DMS 273 treated with DMSO at 0.1 percent for 48 hours (cell line): ENCODE data around the gene LIPJ.

Source experiments
- DNase-seq: peaks from one replicate; lab custom pipeline; 2025; lab: John Stamatoyannopoulos, UW

LIPJ gene

GRCh38 chr10:88586462-88586861, at the start of gene LIPJ:
LIPJ (plus strand) TSS chr10:88586762; CDS start chr10:88590688, 3,926 bp downstream.
- no peak for DNase-seq

GRCh38 chr10:88537322-88537721, 49.2 kb upstream of the LIPJ start:
- DNase-seq, result no peak

- DNase-seq, result no peak
Measured at GRCh38 chr10:88538048-88538447, 48.5 kb upstream of the LIPJ start.

DNA sequence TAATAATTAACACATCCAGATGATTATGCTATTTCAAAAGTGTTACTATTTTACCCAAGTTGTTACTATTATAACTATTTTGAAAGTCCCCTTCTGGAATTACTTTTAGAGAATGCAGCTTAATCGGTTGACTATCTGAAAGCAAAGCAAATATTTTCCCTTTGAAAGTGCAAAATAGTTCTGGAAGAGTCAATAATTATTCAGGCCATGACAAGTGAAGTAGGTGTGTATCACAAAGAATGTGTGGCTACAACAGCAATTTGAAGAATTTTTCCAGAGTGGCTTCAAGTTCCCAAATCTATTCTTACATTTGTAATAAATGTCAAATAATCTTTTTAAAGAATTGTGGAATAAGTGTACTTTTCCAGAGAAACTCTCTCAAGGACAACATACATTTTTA, 46.2 kb upstream of the LIPJ start:
- no peak for DNase-seq

GRCh38 chr10:88541116-88541626, 45.4 kb upstream of the LIPJ start:
- DNase-seq, result no peak

DNA sequence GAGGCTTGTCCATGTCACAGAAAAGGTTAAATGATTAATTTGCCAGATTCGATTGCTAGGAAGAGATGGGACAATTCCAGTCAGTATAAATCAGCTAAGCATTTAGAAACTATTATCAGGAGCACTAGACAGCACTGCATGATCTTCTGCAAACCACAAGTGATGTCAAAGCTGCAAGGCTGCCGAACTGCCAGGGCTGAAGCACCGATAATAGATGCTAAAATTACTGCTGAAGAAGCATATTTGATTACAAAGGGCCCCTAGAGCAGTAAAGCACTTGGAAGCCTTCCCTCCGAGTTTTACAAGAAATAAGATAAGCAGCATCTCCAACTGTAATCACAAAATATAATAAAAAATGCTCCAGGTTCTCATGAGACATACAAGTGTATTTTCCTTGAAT, 44.0 kb upstream of the LIPJ start:
- DNase-seq, result no peak

DNA sequence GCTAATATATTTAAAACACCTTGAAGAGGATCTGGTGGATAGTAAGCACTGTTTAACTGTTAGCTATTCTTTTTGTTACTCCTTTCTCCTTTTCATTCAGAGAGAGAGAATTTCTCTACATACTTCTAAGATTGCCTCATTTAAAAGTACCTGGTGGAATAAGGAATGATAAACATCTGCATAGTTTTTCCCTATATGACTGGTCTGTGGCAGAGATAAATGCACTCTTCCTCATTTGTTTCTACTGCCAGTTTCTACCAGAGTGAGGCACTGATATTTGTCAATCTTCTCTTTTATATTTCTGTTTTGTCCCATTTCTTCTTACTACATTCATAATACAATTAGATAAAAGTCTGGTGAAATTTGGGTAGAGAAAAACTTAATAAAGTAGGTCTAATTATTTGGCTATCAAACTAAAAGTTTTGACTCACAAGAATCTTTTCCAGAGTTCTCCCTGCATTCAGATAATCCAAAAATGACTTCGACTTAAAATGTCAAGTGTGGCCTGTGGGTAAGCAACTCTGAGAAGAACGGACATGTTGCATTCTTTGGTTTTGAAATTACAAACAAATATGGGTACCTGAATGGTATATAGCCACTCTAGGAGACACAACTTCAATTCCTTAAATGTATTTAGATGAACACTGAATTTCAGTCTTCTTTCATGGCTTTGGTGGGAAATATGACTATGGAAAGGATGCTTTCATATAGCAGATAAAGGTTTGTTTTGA, 42.3 kb upstream of the LIPJ start:
- no peak for DNase-seq

- DNase-seq, result no peak
Measured at GRCh38 chr10:88545359-88545758, 41.2 kb upstream of the LIPJ start.

GRCh38 chr10:88546497-88546896, 40.1 kb upstream of the LIPJ start:
- DNase-seq, result no peak

- DNase-seq, result no peak
Measured at GRCh38 chr10:88551246-88551645, 35.3 kb upstream of the LIPJ start.

GRCh38 chr10:88553116-88553752, 33.3 kb upstream of the LIPJ start:
- peak; percentile 20 for DNase-seq

- no peak for DNase-seq
Measured at GRCh38 chr10:88555190-88555908, 31.2 kb upstream of the LIPJ start.

DNA sequence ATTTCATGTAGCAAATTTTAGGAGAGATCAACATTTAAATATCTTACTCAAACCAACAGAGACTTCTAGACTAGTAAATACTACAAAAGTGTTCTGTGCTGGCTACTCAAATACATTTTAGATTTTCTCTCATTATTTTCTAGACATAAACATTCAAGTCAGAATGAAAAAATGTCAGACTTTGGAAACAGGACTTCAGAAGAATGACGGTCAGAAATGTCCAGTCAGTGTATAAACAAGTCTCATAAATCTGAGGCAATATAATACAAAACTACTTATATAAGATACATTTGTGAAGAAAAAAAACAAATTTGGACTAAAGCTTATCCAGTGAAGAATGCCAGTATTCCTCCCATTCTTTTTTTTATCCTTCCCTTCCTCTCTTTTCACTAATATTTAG, 29.3 kb upstream of the LIPJ start:
- DNase-seq, result no peak

DNA sequence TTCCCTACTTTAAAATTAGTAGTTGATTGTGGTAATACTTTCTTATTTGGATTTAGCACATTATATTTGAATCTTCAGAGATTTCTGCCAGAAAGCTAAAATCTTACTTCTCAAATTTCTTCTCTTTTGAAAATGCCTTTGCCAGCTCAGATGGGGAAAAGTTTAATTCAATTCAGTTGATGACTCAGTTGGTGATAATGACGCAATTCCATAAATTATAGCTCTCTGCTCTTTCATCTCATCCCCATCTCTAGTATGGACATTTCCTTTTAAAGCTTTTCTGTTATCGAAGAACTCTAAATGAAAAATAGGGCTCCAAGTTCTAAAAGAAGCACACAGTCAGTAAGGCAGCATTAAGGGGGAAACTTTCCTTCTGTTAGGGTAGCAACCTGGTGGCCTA, 28.9 kb upstream of the LIPJ start:
- no peak for DNase-seq

- DNase-seq, result no peak
Measured at GRCh38 chr10:88562152-88562551, 24.4 kb upstream of the LIPJ start.

GRCh38 chr10:88565072-88565471, 21.5 kb upstream of the LIPJ start:
- no peak for DNase-seq

DNA sequence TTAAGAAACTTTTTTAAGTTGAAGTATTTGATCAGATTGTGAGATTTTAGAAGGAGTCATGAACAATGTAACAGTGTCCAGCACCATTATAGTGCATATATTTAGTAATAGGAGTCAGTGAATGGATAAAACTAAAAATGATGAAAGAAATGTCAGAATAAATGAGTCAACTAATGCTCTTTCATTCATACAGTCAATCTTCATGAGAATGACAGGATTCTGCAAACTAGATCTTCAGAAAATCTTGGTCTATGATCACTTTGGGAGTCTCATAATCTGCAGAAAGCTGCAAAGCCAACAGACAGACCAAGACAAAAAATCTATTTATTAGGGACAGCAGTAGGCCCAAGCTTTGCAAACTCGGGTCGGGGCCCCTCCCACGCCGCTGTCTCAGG, 4.2 kb upstream of the LIPJ start:
- no peak for DNase-seq

- DNase-seq, result peak; percentile 25
Measured at GRCh38 chr10:88582806-88583583, 3.6 kb upstream of the LIPJ start, which contains the start of gene RNLS. RNLS (minus strand) TSS chr10:88583318.

- DNase-seq, result no peak
Measured at GRCh38 chr10:88583584-88583957, 3.0 kb upstream of the LIPJ start.

GRCh38 chr10:88592381-88592780, 5.8 kb downstream of the LIPJ start:
- DNase-seq, result no peak

DNA sequence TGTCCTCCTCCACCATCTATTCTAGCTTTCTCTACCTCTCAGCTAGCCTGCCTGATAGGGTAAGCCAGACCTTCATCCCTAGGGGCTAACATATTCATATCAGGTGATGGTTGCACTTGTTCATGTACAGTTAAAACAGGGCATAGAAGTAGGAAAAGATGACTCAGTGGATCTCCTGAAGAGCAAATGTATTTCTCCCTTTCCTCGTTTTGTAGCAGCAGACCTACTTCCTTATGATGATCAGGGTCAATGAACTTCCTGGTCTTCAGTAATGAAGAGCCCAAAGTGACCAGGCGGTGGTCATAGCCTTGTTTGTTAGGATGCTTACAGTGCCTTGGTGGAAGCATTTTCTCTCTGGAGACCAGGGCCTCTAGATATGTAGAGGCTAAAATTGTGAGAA, 6.3 kb downstream of the LIPJ start:
- no peak for DNase-seq

- DNase-seq, result no peak
Measured at GRCh38 chr10:88594482-88594881, 7.9 kb downstream of the LIPJ start.
